ENCODE data around the gene ST14.
"Not testable (repeated sequence)": the region's sequence is repeated elsewhere in the genome, so short reads cannot be mapped to it uniquely, and the experiment has no call there.

The ST14 gene

DNA sequence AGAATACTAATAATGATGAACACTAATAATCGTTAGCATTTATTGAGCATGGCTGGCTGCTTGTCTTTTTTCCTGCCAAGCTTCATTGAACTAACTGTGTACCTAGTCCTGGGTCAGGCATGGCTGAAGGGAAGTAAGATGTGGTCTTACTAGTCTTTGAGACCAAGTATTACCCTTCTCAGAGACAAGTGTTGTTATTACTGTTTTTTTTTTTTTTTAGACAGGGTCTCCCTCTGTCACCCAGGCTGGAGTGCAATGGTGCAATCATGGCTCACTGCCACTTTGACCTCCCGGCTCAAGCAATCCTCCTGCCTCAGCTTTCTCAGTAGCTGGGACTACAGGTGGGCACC is 4.6 kb downstream of the ST14 start:
- no peak for DNase-seq (ENCODE audit: low spot score)

- DNase-seq (ENCODE audit: low spot score): no peak
These were observed 6.2 kb downstream of the ST14 start for GRCh38 chr11:130165601-130166456.

DNA sequence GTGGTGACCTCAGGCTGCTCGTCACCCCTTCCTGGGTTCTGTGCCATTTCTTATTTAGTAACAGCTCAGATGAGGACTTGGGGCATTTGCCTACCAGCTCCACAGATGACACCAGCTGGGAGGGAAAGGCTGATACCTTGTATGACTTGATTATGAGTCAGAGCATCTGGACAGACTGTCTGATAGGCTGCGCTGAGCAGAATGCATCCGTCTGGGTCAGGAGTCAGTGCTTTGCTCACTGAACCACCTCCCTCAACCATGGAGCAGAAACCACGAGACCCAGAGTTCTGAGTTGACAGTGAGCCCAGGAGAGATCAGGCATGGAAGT is 6.8 kb downstream of the ST14 start:
- DNase-seq (ENCODE audit: low spot score): peak; percentile 16

- no peak for DNase-seq (ENCODE audit: low spot score)
These were observed 7.6 kb downstream of the ST14 start for GRCh38 chr11:130167146-130167545.

GRCh38 chr11:130168105-130168504 is 8.5 kb downstream of the ST14 start:
- no peak for DNase-seq (ENCODE audit: low spot score)

DNA sequence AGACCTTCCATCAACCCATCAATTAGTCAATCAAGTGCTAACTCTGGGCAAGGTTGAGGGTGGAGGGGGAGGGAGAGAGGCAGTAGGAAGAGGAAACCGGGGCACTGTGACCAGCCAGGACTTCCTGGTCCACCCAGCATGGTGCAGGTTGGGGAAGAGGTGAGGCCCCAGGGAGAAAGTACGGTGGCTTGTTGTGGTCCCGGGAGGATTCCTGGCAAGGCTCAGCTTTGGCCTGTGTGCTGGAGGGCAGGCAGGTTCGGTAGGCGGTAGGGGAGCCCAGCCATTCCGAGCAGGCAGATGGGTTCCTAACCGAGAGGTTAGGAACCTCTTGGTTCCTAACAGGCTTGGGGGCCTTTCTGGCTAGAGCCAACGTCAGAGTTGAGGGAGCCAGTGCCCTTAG is 10.8 kb downstream of the ST14 start:
- DNase-seq (ENCODE audit: low spot score): peak; percentile 60

- no peak for DNase-seq (ENCODE audit: low spot score)
These were observed 12.0 kb downstream of the ST14 start for GRCh38 chr11:130171534-130171933.

- not testable (repeated sequence) for DNase-seq (ENCODE audit: low spot score)
These were observed 12.4 kb downstream of the ST14 start for GRCh38 chr11:130172001-130172400.

GRCh38 chr11:130174642-130175041 is 15.1 kb downstream of the ST14 start:
- DNase-seq (ENCODE audit: low spot score): no peak

GRCh38 chr11:130175898-130176297 is 16.3 kb downstream of the ST14 start:
- no peak for DNase-seq (ENCODE audit: low spot score)

DNA sequence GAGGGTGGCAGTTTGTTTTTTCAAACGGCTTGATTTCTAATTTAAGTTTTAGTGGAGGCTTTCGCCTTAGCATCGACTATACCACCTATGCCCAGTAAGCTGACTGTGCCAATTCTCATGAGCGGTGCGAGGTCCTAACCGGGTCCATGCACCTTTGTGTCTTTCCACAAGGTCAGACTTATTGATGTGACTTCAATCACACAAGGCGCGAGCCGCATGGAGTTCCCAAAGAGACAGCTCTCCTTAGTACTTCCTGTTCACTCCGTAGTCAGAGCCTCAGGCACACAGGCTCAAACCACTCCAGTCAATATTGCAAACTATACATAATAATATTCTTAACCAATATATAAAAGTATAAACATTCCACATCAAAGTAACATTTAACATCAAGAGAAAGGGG is 18.2 kb downstream of the ST14 start:
- no peak for DNase-seq (ENCODE audit: low spot score)

GRCh38 chr11:130178441-130179339 is 19.1 kb downstream of the ST14 start:
- no peak for DNase-seq (ENCODE audit: low spot score)

DNA sequence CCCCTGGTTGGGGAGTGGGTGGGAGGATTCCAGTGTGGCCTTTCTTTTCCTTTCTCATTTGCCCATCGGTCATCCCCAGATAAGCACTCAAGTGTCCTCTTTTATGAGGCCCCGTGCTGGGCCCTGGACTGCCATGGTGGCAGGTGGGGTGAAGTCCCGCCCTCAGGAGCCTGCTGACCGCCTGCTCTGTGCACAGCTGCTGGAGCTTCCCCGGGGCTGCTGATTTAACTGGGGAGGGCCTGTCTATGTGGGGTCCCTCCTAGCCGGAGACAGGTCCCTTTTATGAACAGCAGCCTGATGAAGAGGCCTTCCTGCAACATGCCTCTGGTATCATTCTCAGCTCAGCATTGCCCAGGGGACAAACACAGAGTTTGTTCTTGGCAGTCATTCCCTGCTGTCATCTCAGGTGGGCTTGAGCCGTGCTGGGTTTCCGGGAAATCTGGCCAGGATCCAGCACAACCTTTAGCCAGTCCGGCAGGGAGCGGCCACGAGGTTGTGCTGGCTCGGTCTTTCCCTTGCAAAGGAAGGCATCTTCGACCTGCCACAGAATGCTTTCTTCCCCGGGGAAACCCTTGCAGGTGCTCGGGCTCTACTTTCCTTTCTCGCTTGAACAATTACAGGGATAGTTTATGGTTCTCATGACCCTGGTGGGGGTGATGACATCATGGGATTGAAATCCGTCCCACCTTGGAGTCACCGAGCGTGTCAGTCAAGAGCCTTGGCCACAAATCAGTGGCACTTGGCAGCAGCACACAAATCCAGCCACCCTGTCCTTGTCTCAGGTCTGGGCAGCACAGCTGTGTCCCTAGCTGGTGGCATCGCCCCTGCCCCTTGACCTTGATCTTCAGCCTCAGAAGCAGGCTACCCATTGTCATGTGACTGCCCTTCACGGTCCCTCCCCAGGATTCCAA is 20.1 kb downstream of the ST14 start:
- no peak for DNase-seq (ENCODE audit: low spot score)

DNA sequence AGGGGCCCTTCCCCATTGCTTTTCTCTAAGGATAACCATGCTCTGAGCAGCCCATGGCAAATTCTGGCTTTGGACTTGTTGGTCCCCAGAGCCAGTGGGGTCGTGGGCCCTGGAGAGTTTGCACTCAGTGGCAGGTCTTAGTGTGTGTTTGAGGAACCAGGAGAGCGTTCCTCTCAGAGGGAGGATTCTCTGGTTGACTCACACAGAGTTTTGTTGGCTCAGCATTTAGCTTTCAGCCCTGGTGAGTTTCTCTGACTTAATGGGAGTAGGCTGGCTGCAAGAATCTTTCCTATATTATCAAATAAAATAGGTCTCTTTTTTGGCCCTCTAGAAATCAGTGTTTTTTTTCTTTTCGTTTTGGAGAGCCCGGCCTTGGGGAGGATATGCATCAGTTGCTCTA is 20.9 kb downstream of the ST14 start:
- DNase-seq (ENCODE audit: low spot score): no peak

- no peak for DNase-seq (ENCODE audit: low spot score)
These were observed 21.3 kb downstream of the ST14 start for GRCh38 chr11:130180896-130181294.

DNA sequence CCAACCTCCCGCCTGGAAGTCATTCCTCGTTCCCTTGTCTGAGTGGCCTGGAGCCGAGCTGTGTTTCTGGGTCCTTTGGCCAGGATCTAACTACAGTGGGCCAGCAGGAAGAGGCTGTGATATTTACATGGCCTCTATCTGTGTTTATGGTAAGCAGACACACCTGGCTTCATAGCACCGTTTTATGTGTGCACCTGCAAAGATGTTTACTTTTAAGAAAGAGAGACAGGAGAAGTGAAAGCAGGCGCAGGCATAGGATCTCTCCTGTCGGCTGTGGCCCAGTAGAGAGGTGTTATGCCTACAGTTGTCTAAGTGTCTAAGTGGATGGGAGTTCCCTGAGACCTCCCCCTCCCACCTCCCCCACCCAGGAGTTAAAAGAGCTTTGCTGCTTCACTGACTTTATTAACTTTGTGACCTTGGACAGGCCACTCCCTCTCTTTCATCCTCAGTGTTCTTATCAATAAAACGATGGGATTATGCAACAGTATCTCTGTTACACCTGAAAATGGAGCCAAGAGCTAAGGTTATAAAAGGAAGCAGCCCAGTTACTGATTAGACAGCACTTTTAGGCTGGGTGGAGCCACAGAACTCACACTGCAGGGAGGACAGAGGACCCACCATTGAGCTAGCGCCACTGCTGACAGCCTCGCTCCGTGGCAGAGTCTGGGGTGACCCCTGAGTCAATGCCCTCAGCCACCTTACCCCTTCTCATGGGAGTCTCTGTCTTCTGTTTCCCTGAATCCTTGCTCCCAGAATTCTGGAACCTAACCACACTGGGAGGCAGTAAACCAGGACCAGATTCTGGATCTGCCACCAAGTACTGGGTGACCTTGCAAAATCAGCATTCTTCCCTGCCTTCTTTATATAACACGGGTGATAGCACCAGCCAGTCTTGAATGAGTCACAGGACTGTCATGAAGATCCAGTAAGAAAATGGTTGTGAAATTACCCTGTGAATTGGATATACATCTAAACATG is 22.0 kb downstream of the ST14 start:
- DNase-seq (ENCODE audit: low spot score): no peak

DNA sequence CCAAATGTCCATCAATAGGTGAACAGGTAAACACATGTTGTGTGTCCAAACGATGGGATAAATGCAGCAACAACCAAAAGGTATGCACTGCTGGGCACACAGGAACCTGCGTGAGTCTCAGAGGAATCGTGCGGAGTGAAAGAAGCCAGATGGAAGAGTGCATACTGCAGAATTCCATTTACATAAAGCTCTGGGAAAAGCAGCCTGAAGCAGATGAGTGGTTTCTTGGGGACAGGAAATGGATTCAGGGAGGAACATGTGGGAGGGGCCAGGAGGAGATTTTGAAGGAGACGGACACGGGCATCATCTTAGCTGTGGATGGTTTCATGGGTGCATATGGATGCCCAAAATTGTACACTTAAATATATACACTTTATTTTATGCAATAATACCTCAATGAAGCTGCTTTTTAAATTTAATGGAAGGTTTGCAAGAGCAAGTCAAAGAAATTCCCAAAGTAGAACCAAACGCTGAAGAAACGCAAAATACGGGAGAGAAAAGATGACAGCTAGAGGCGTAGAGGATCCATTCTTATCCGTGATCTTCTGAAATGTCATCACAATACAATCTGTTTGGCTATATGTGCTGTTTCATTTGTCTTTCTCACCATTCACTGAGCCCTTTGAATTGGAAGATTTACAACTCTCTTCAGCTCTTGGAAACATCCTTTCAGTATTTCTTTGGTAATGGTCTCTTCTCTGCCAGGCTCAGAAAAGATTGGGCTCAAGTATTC is 24.5 kb downstream of the ST14 start:
- DNase-seq (ENCODE audit: low spot score): no peak

DNA sequence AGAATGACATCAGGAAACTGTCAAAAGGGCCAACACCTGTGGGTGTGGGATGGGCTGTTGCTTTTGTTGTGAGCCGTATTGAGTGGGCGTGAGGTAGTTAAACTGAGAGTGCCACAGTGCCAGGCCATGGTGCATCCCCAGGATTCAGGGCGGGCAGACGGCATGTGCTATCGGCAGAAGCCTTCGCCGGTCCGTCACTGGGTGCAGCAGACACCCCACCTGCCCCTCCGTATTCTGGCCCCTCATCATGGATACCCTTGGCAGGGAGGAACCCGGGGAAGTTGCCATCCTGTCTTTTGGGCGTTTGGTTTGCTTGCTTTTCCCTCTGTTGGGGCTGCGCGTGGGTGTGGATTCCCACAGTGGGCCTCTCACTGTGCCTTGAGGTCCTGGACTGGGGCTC is 27.5 kb downstream of the ST14 start:
- DNase-seq (ENCODE audit: low spot score): no peak

GRCh38 chr11:130188047-130188446 is 28.5 kb downstream of the ST14 start:
- DNase-seq (ENCODE audit: low spot score): no peak

DNA sequence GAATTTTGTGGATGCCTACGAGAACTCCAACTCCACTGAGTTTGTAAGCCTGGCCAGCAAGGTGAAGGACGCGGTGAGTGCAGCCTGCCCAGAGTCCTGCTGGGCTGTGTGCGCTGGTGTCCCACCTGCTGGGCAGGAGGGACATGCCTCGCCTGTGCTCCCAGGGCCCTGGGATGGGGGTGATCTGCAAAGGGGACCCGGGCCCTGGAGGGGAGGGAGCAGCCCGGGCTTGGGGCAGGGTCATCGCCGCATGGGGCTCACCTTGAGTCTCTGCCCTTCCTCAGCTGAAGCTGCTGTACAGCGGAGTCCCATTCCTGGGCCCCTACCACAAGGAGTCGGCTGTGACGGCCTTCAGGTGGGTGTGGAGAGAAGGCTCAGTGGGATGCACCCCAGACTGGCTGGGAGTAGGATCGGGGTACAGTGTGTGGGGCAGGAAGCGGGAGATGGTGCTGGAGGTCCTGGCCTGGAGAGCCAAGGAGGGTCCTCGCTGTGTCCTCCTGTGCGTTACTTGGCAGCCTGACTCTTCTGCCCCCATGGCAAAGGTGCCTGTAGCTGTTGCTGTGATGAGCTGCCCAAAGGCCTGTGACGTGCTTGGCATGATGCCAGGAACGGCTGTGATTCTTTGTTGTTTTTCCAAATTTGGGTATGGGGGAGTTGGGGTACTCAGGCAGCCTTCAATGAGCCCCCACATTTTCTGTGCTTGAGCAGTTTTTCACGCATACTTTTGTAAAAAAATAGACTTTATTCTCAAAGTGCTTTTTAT is 29.2 kb downstream of the ST14 start:
- DNase-seq (ENCODE audit: low spot score): no peak
